ENCODE data around the gene ACOT7. TPM values are rescaled to one million over a fixed set of nuclear protein-coding genes. Genes with fewer than 3 reads are reported as not detected.
A peak's percentile ranks its signal among the peaks of the same experiment; 100 is the strongest.

ACOT7 gene
- total RNA-seq, 1 experiment from 2014 or later, result 36.2 TPM

DNA sequence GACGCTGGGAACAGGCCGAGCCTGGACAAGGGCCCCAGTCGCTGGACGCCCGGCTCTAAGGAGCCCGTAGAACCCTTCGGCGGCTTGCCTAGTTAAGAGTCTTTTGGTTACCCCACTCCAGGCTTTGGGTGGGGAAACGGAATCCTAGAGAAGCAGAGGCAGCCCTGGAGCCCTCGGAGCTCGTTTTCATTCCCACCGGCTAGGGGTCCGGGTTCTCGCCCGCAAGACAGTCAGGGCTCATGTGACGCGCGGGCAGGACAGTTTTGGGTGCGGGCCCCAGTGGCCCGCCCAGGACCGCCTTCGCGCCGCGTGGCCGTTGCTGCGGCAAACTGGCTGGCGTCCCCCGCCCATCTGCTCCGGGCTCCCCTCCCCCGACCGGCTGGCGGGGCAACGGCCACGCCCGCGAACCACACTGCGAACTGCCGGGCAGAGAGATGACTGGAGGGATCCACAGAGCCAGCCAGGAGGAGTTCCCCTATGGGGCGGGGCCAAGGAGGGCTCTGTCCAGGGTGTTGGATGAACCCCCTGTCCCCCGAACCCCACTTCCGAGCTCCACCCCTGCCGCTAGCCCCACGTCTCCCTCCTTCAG, 27.0 kb upstream of the ACOT7 start:
- TF ChIP-seq, protein P1, sequence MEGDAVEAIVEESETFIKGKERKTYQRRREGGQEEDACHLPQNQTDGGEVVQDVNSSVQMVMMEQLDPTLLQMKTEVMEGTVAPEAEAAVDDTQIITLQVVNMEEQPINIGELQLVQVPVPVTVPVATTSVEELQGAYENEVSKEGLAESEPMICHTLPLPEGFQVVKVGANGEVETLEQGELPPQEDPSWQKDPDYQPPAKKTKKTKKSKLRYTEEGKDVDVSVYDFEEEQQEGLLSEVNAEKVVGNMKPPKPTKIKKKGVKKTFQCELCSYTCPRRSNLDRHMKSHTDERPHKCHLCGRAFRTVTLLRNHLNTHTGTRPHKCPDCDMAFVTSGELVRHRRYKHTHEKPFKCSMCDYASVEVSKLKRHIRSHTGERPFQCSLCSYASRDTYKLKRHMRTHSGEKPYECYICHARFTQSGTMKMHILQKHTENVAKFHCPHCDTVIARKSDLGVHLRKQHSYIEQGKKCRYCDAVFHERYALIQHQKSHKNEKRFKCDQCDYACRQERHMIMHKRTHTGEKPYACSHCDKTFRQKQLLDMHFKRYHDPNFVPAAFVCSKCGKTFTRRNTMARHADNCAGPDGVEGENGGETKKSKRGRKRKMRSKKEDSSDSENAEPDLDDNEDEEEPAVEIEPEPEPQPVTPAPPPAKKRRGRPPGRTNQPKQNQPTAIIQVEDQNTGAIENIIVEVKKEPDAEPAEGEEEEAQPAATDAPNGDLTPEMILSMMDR (IDR thresholded peaks at IDR 0.05; ENCODE audit: unreplicated experiment), result no peak
- DNase-seq, result no peak
- Mint-ChIP-seq H3K36me3 (ENCODE audit: insufficient read depth, unreplicated experiment) (peaks cover 6% of the 10 kb centered on the region), H3K4me3 (ENCODE audit: low read depth, unreplicated experiment) (peak overlapping the region; percentile 55), H3K4me1 (ENCODE audit: low read depth, unreplicated experiment) (no peaks in the 10 kb centered on the region), H3K9me3 (ENCODE audit: low read depth, unreplicated experiment) (no peaks in the 10 kb centered on the region), H3K27ac (ENCODE audit: unreplicated experiment) (no peak overlapping the region), H3K27me3 (ENCODE audit: unreplicated experiment) (peaks cover 69% of the 10 kb centered on the region)
- CTCF ChIA-PET, result interaction anchor here (2.7 kb wide), 1 partner anchor 18 kb away, joined by 9 read pairs; no protein-coding TSS in a partner anchor
- intact Hi-C loops (cut with micrococcal nuclease; ENCODE audit: unreplicated experiment), result no loop called here
- BruUV-seq (replicated peaks), result no TSS peak

DNA sequence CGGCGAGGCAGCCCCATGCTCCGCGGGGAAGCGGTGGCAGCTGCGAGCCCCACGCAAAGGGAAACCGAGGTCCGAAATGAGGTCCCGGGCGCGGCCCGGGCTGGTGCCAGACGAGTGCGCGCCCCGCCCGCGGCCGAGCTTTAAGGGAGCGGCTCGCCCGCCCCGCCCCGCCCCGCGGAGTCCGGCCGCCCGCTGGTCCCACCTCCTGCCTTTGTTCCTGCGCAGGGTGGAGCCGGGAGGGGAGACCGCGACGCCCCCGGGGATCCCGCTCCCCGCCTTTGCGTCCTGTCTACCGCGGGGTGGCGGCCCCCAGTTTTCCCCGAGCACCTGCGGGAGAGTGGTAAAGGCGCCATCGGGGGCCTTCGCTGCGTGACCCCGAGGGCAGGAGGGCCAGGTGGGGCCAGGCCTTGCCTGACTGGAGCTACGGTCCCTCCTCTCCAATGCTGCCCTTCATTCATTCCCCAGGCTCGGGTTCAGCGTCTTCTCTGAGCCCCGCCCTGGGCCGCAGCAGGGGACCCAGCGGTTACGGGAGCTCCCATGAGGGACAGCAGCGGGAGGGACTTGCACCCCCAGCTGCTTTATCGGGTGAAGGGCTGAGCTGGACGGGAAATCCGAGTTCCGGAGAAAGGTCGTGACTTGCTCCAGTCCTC, 26.4 kb upstream of the ACOT7 start, which contains the start of gene HES2:
TSS of gene HES2 (minus strand) at position 116 of the 650 bp plus-strand sequence. CDS start at position 17, 99 bp downstream.
- peak; percentile 47 for DNase-seq
- CTCF ChIA-PET, result interaction anchor here (2.7 kb wide), 1 partner anchor 18 kb away, joined by 9 read pairs; no protein-coding TSS in a partner anchor
- Mint-ChIP-seq H3K36me3 (ENCODE audit: insufficient read depth, unreplicated experiment) (peaks cover 6% of the 10 kb centered on the region), H3K4me3 (ENCODE audit: low read depth, unreplicated experiment) (peak within 1 kb of the TSS; percentile 55), H3K27me3 (ENCODE audit: unreplicated experiment) (peaks cover 75% of the 10 kb centered on the region), H3K4me1 (ENCODE audit: low read depth, unreplicated experiment) (no peaks in the 10 kb centered on the region), H3K9me3 (ENCODE audit: low read depth, unreplicated experiment) (no peaks in the 10 kb centered on the region), H3K27ac (ENCODE audit: unreplicated experiment) (no peak within 1 kb of the TSS)
- TF ChIP-seq, protein P1 (IDR thresholded peaks at IDR 0.05; ENCODE audit: unreplicated experiment), result no peak
- no TSS peak for BruUV-seq (replicated peaks)
- intact Hi-C loops (cut with micrococcal nuclease; ENCODE audit: unreplicated experiment), result no loop called here

DNA sequence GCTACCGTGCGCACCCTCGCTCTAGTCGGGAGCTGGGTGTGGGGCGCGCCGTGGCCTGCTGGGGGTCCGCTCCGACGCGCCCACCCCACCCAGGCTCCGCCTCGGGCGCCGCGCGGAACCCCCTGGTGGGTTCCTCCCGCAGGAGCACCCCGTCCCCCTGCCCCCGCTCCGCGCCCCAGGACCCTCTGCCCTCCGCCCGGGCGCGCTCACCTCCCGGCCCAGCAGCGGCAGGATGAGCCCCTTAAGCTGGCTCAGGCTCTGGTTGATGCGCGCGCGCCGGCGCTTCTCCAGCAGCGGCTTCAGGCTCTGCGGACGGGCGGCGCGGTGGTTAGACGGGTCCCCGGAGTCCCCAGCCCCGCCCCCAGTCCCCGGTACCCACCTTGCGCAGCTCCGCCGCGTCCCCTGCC, 25.8 kb upstream of the ACOT7 start:
- CTCF ChIA-PET, result interaction anchor here (2.7 kb wide), 1 partner anchor 19 kb away, joined by 9 read pairs; no protein-coding TSS in a partner anchor
- H3K27ac Mint-ChIP-seq (ENCODE audit: unreplicated experiment), result no peak overlapping the region
- BruUV-seq (replicated peaks), result no TSS peak
- no peak for DNase-seq
- H3K27me3 Mint-ChIP-seq (ENCODE audit: unreplicated experiment), result peaks cover 76% of the 10 kb centered on the region
- H3K4me3 Mint-ChIP-seq (ENCODE audit: low read depth, unreplicated experiment), result peak overlapping the region; percentile 55
- TF ChIP-seq, protein P1 (IDR thresholded peaks at IDR 0.05; ENCODE audit: unreplicated experiment), result no peak
- no peaks in the 10 kb centered on the region for H3K4me1 Mint-ChIP-seq (ENCODE audit: low read depth, unreplicated experiment)
- peaks cover 6% of the 10 kb centered on the region for H3K36me3 Mint-ChIP-seq (ENCODE audit: insufficient read depth, unreplicated experiment)
- intact Hi-C loops (cut with micrococcal nuclease; ENCODE audit: unreplicated experiment), result no loop called here
- H3K9me3 Mint-ChIP-seq (ENCODE audit: low read depth, unreplicated experiment), result no peaks in the 10 kb centered on the region

DNA sequence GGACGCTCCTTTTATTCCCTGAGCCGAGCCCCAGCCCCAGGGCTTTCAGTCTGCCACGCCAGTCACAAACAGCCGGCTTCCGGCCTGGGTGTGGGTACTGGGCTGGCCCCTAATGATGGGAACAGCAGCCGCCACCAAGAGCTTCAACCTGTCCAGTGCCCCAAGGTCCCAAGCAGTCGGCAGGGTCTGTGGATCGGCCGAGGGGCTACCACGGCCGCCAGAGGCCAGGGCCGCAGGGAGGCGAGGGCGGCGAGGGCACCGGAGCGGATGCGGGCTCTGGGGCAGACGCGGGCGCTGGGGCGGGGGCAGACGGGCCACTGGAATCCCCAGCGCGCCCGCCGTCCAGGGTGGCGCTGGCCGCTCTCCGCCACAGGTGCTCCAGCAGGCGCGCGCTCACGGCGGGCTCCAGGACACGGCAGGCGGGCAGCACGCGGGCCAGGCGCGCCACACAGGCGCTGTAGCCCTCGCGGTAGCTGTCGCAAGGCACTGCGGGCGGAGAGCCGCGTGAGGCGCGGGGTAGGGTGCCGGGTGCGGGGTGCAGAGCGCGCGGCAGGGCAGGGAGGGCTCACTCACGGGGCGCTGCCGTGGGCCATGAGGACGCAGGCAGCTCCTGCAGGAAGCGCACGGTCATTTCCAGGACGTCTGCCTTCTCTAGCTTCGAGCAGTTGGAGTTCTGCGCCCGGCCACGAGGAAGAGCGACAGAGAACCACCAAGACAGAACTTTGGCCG, 25.3 kb upstream of the ACOT7 start:
- Mint-ChIP-seq H3K36me3 (ENCODE audit: insufficient read depth, unreplicated experiment) (peaks cover 6% of the 10 kb centered on the region), H3K27me3 (ENCODE audit: unreplicated experiment) (peaks cover 70% of the 10 kb centered on the region), H3K4me1 (ENCODE audit: low read depth, unreplicated experiment) (no peaks in the 10 kb centered on the region), H3K9me3 (ENCODE audit: low read depth, unreplicated experiment) (no peaks in the 10 kb centered on the region), H3K4me3 (ENCODE audit: low read depth, unreplicated experiment) (peak overlapping the region; percentile 55), H3K27ac (ENCODE audit: unreplicated experiment) (no peak overlapping the region)
- intact Hi-C loops (cut with micrococcal nuclease; ENCODE audit: unreplicated experiment), result no loop called here
- BruUV-seq (replicated peaks), result no TSS peak
- TF ChIP-seq, protein P1 (IDR thresholded peaks at IDR 0.05; ENCODE audit: unreplicated experiment), result no peak
- CTCF ChIA-PET, result interaction anchor here (2.7 kb wide), 1 partner anchor 19 kb away, joined by 9 read pairs; no protein-coding TSS in a partner anchor
- DNase-seq, result no peak
